ENCODE measurements around the gene ARHGAP32.

ARHGAP32 gene

DNA sequence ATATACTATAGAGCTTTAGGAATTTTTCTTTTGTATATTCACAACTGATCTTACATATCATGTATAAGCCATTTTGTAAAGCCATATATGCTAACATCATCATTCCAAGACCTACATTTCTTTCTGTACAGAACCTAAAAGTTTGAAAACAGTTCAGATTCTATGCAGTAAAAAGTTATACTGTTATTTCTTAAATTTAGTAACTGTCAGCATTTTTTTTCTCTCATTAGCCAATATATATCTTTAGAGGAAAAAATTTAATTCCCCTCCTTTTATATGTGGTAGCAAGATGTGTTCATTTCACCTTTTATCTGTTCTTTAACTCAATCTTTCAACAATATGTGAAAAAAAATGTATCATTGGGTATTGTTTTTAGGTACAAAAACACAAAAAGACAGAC is 129.0 kb downstream of the ARHGAP32 start:
- Histone ChIP-seq H3K36me3 (ENCODE audit: insufficient read depth) (no peaks in the 10 kb centered on the region), H3K27ac (no peak overlapping the region), H2AFZ (ENCODE audit: low read depth) (no peak overlapping the region), H3K27me3 (ENCODE audit: insufficient read depth, low read depth) (no peaks in the 10 kb centered on the region), H4K20me1 (ENCODE audit: insufficient read depth) (no peaks in the 10 kb centered on the region), H3K4me3 (IDR thresholded peaks at IDR 0.05; ENCODE audit: insufficient read depth, low read depth, low read length) (no peak overlapping the region), H3K9ac (no peak overlapping the region), H3K4me1 (ENCODE audit: low read depth, poor library complexity, severe bottlenecking) (no peaks in the 10 kb centered on the region), H3K4me2 (no peak overlapping the region), H3K79me2 (ENCODE audit: insufficient read depth, low read depth) (no peaks in the 10 kb centered on the region)
- TF ChIP-seq, protein P1, sequence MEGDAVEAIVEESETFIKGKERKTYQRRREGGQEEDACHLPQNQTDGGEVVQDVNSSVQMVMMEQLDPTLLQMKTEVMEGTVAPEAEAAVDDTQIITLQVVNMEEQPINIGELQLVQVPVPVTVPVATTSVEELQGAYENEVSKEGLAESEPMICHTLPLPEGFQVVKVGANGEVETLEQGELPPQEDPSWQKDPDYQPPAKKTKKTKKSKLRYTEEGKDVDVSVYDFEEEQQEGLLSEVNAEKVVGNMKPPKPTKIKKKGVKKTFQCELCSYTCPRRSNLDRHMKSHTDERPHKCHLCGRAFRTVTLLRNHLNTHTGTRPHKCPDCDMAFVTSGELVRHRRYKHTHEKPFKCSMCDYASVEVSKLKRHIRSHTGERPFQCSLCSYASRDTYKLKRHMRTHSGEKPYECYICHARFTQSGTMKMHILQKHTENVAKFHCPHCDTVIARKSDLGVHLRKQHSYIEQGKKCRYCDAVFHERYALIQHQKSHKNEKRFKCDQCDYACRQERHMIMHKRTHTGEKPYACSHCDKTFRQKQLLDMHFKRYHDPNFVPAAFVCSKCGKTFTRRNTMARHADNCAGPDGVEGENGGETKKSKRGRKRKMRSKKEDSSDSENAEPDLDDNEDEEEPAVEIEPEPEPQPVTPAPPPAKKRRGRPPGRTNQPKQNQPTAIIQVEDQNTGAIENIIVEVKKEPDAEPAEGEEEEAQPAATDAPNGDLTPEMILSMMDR (conservative IDR thresholded peaks at IDR 0.05; ENCODE audit: low read depth, low read length), result no peak

DNA sequence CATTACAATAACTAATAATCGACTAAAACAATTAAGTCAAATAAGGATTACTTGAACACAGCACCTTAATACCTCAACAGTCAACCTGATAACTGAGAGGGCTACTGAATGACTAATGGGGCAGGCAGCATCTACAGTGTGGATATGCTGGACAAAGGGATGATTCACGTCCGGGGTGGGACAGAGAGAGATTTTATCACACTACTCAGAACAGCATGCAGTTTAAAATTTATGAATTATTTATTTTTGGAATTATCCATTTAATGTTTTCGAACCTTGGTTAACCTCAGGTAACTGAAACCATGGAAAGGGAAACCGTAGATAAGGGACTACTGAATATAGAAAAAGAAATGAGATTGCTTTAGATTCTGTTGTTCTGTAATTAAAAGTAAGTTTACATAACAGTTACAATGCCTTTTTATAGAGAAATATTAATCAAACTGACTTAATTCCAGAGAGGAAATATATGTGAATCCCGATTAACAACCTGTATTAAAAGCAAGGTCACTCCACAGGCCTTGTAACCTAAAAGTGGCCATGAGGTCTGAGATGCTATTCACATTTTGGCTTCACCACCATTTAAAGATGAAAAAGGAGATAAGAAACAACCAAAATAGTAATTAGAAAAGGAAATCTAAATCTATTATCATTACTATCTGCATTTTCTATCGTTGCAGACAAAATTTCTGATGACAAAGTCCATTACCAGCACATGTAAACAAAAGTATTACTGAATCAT is 130.5 kb downstream of the ARHGAP32 start:
- Histone ChIP-seq H3K4me1 (ENCODE audit: low read depth, poor library complexity, severe bottlenecking) (no peaks in the 10 kb centered on the region), H3K36me3 (ENCODE audit: insufficient read depth) (no peaks in the 10 kb centered on the region), H3K79me2 (ENCODE audit: insufficient read depth, low read depth) (no peaks in the 10 kb centered on the region), H3K9ac (no peak overlapping the region), H2AFZ (ENCODE audit: low read depth) (no peak overlapping the region), H3K27me3 (ENCODE audit: insufficient read depth, low read depth) (no peaks in the 10 kb centered on the region), H3K4me2 (no peak overlapping the region), H3K4me3 (IDR thresholded peaks at IDR 0.05; ENCODE audit: insufficient read depth, low read depth, low read length) (no peak overlapping the region), H4K20me1 (ENCODE audit: insufficient read depth) (no peaks in the 10 kb centered on the region), H3K27ac (no peak overlapping the region)
- TF ChIP-seq, protein P1 (conservative IDR thresholded peaks at IDR 0.05; ENCODE audit: low read depth, low read length), result no peak

DNA sequence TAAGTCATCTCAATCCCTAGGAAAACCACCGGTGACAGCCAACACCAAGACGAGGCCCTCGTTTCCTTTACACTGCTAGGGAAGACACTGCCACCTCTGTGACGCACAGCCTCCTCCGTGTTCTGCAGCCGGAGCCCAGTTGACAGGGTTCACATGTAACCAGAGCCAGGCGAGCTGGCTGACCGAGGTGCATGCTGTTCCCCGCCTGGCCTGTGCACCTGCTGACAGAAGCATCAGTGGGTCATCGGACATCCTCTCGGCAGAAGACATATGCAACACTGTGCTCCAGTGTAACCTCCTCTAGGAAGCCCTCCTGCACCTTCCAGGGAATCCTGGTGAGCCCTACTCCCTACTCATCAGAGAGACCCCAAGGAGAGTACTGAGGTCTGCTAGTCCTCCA is 135.2 kb downstream of the ARHGAP32 start:
- TF ChIP-seq, protein P1 (conservative IDR thresholded peaks at IDR 0.05; ENCODE audit: low read depth, low read length), result no peak
- Histone ChIP-seq H3K4me2 (no peak overlapping the region), H3K79me2 (ENCODE audit: insufficient read depth, low read depth) (no peaks in the 10 kb centered on the region), H3K36me3 (ENCODE audit: insufficient read depth) (no peaks in the 10 kb centered on the region), H4K20me1 (ENCODE audit: insufficient read depth) (no peaks in the 10 kb centered on the region), H3K27me3 (ENCODE audit: insufficient read depth, low read depth) (no peaks in the 10 kb centered on the region), H3K4me1 (ENCODE audit: low read depth, poor library complexity, severe bottlenecking) (no peaks in the 10 kb centered on the region), H3K4me3 (IDR thresholded peaks at IDR 0.05; ENCODE audit: insufficient read depth, low read depth, low read length) (no peak overlapping the region), H2AFZ (ENCODE audit: low read depth) (no peak overlapping the region), H3K27ac (no peak overlapping the region), H3K9ac (no peak overlapping the region)

DNA sequence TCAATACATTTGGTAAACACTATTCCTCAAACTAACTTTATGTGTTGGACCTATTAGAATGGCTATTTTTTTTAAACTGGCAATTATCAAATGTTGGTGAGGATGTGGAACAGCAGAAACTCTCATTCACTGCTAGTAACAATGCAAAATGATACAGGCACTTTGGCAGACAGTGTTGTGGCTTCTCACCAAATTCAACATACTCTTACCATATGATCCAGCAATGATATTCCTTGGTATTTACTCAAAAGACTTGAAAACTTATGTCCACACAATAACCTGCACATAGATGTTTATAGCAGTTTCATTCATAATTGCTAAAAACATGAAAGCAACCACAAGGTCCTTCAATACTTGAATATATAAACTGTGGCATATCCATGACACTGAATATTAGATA is 136.9 kb downstream of the ARHGAP32 start:
- no peak overlapping the region for H3K27ac ChIP-seq
- H3K4me2 ChIP-seq, result no peak overlapping the region
- no peak overlapping the region for H2AFZ ChIP-seq (ENCODE audit: low read depth)
- no peaks in the 10 kb centered on the region for H3K79me2 ChIP-seq (ENCODE audit: insufficient read depth, low read depth)
- H3K4me3 ChIP-seq (IDR thresholded peaks at IDR 0.05; ENCODE audit: insufficient read depth, low read depth, low read length), result no peak overlapping the region
- H3K27me3 ChIP-seq (ENCODE audit: insufficient read depth, low read depth), result no peaks in the 10 kb centered on the region
- no peaks in the 10 kb centered on the region for H3K36me3 ChIP-seq (ENCODE audit: insufficient read depth)
- no peaks in the 10 kb centered on the region for H4K20me1 ChIP-seq (ENCODE audit: insufficient read depth)
- no peak overlapping the region for H3K9ac ChIP-seq
- TF ChIP-seq, protein P1 (conservative IDR thresholded peaks at IDR 0.05; ENCODE audit: low read depth, low read length), result no peak
- H3K4me1 ChIP-seq (ENCODE audit: low read depth, poor library complexity, severe bottlenecking), result no peaks in the 10 kb centered on the region

Measured in KMS-11 (cell line).